GM18951 (cell line): ENCODE results near the gene TMEM151A.
"Not testable (repeated sequence)": the region's sequence is repeated elsewhere in the genome, so short reads cannot be mapped to it uniquely, and the experiment has no call there.

Source experiments
- POLR2A ChIP-seq: IDR thresholded peaks from 4 replicates; pipeline ENCODE4 v1.6.1; 2011; ENCODE audit warnings: mild to moderate bottlenecking; ENCODE audit not compliant: insufficient read length, insufficient read depth; ENCODE audit errors: extremely low read depth
- in situ Hi-C: fragments of 300-500 bp; cut with MboI; formaldehyde crosslinking; loops from one replicate; pipeline ENCODE4 v1.12.0; 2022; ENCODE audit warnings: low sequenced_read_pairs, mixed read lengths, inconsistent platforms; ENCODE audit not compliant: unreplicated experiment

The TMEM151A gene

DNA sequence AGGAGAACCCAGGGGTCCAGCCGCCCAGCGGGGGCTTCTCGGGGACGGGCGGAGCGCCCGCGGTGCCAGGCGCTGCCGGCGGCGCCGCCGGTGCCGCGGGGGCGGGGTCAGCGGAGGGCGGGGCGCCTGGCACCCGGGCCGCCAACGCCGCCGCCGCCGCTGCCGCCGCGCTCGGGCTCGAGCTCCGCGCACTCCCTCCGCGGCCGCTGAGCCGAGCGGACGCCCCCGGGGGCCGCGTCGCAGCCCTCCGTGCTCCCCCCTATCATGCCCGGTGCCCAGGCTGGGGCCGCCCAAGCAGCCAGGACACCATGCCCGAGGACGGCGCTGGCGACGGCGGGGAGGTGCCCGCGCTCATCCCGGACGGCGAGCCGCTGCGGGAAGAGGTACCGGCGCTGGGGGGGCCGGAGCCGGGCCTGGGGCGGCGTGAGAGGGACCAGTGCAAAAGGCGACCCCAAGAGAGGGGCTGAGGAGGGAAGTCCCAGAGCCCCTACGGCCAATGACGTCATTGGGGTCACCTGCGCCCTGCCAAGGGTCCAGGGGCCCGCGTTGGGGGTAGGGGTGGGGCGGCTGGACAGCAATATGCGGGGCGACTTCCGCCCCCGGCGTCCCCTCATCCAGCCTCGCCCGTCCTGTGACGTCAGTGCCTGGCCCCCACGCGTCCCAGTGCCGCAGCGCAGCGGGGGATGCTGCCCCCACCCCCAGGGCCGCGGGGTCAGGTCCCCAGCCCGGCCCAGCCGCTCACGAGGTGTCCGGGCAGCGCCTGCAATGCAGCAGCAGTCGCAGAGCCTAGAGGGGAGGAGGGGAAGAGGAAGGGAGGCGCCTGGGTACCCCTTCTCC lies at the start of gene TMEM151A:
Gene TMEM151A, plus strand, starts transcription at position 189 of the 837 bp plus-strand sequence. Its CDS starts 120 bp downstream, at position 309.
- no peak for TF ChIP-seq POLR2A
- in situ Hi-C loops: no loop called here

DNA sequence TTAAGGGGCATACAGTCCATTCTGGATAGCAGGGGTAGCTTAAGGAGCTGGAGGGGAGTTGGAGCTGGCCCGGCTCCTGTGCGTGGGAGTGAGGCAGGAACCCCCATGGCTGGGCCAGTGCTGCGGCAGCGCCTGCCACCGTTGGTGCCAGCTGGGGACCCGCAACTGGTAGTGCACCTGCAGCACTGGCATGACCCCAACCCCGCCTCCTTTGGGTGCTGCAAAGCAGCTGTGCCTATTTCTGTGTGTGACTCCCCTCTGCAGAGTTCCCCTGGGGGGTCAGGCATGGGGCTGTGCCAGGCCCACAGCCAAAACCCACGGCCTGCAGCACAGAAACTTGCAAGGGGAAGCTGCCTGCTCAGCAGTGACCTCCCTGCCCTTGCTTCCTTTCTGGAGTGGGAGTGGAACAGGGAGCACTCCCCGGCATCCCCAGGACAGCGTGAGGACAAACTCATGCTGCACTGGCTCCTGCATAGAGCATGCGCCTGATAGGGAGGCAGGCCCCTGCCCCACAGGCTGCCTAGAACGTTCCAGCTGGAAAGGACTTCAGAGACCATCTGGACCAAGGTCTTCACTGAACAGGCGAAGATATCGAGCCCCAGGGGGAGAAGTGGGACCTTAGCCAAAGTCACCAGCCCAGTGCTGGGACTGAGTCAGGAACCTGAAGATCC lies 49.5 kb upstream of the TMEM151A start:
- in situ Hi-C loops: no loop called here

DNA sequence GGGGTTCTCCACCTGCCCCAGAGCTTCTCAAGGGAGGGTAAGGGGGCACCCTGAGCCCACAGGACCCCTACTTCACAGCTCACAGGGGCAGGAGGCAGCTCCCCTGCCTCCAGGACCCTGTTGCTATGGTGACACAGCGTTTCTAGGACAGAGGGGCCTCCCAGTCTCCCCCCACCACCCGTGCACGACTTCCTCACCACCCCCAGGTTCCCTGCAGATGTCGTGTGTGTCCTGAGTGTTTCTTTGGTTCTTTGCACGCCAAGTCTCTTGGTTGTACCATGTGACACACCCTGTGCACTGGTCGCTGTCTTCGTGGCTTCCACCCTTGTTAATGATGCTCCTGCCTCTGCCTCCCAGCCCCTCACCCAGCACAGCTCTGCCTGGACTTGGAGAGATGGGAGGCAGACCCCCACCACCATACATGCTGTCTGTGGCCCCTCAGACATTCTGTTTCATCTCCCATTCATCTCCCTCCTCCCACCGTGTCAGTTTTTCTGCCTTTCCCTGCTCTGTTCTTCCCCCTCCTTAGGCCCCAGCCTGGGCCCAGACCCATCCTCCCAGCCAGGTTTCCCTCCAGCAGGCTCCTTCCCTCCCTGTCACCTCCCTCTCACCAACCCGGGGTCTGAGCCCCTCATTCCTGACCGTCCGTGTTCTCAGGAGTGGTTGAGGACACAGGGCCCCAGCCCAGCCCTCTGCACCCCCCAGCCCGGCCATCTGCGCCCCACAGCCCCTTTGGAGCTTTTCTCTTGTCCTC lies 47.7 kb upstream of the TMEM151A start:
- no peak for TF ChIP-seq POLR2A
- in situ Hi-C loops: no loop called here

More for the DNA sequence above, 49.5 kb upstream of the TMEM151A start:
- TF ChIP-seq POLR2A: no peak

DNA sequence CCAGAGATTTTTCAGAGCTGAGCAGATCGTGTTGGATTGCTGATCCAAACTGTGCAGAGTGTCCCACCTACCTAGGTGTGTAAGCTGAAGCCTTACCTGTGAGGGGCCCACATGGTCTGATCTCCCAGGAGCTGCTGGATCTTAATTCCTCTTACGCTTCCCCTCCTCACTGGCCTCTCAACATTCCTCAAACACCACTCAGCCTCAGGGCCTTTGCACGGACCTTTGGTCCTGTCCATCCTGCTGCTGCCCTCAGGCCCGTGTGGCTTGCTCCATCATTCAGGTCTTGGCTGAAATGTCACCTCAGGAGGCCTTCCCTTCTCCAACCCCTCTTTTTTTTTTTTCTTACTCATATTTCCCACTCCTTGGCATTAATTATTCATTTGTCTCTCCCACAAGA lies 44.4 kb upstream of the TMEM151A start:
- no peak for TF ChIP-seq POLR2A
- in situ Hi-C loops: no loop called here

DNA sequence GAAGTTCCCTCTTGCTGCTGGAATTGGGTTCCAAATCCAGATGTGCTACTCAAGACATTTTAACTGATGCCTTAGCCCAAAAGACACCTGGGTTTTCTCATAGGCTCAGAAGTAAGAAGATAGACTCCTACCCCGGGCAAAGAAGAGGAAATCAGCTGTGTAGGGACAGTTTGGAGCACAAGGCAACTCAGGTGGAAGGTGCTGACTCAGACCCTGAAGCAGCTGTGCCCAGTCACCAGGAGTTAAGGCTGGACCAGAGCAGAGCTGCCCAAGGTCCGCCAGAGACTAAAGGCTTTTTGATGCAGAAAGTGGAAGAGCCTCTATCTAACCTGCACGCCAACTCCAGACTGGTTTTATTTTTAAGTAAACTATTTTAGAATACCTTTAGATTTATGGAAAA lies 43.9 kb upstream of the TMEM151A start:
- no peak for TF ChIP-seq POLR2A
- in situ Hi-C loops: no loop called here

DNA sequence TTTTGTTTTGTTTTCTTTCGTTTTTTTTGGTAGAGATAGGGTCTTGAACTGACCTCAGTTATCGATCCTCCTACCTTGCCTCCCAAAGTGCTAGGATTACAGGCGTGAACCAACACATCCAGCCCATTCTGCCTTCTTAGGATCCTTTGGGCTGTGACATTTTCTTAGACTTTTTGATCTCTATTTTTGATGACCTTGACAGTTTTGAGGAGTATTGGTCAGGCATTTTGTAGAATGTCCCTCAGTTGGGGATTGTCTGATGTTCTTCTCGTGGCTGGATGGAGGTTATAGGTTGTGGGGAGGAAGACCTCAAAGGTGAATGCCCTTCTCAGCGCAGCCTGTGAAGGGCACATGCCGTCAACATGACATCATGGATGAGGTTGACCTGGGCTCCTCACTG lies 42.8 kb upstream of the TMEM151A start:
- in situ Hi-C loops: no loop called here
- TF ChIP-seq POLR2A: no peak

DNA sequence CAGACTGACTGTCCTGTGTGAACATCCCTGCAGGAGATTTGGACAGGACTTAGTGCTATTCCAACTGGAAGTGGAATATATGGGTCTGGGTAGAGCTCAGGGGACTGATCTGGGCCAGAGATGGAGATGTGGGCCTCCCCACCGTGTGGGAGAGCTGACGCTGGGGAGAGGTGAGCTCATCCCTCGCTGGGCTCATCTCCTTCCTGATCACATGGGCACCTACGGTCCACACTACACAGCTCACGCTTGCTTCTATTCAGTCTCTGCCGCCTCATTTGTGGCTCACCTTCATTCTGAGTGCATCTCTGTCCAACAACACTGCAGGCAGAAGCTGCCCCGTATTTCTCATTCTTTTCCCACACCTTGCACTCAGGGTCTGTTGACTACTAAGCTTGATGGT lies 39.9 kb upstream of the TMEM151A start:
- in situ Hi-C loops: no loop called here
- no peak for TF ChIP-seq POLR2A

DNA sequence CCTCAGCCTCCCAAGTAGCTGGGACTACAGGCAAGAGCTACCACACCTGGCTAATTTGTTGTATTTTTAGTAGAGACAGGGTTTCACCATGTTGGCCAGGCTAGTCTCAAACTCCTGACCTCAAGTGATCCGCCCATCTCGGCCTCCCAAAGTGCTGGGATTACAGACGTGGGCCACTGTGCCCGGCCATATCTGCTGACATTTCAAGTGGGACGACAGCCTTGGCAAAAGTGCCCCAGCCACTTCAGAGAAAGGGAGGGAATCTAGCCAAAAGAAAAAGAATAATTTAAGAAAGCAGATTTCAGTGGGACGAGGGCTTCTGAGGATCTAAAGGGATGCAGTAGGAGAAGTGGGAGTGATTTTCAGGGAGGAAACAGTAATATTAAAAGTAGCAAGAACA lies 38.6 kb upstream of the TMEM151A start:
- in situ Hi-C loops: not testable (repeated sequence)

DNA sequence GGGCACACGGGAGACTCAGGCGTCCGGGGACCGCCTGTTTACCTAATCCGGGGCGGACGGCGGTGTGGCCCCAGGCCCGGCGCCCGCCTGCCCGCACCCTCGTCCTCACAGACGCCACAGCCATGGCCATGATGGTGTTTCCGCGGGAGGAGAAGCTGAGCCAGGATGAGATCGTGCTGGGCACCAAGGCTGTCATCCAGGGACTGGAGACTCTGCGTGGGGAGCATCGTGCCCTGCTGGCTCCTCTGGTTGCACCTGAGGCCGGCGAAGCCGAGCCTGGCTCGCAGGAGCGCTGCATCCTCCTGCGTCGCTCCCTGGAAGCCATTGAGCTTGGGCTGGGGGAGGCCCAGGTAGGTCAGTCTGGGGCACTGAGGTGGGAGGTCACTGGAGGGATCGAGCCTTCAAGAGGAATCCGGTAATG lies 33.2 kb upstream of the TMEM151A start:
- no peak for TF ChIP-seq POLR2A
- in situ Hi-C loops: no loop called here

DNA sequence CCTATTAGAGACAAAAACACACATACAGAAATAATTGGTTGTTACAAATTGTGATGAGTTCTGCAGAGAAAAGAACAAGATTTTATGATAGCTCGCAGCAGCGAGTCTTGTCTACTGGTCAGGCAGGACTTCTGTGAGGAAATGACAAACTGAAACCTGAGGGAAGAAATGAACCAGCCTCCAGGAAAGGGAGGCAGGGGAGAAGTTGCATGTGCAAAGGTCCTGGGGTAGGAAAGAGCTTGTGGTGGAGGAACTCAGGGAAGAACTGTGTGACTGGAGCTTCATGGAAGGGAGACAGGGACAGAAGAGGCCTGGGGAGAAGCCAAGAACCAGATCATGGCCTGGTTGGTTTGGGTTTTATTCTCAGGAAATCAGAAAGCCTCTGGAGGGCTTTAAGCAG lies 32.5 kb upstream of the TMEM151A start:
- in situ Hi-C loops: no loop called here
- no peak for TF ChIP-seq POLR2A

DNA sequence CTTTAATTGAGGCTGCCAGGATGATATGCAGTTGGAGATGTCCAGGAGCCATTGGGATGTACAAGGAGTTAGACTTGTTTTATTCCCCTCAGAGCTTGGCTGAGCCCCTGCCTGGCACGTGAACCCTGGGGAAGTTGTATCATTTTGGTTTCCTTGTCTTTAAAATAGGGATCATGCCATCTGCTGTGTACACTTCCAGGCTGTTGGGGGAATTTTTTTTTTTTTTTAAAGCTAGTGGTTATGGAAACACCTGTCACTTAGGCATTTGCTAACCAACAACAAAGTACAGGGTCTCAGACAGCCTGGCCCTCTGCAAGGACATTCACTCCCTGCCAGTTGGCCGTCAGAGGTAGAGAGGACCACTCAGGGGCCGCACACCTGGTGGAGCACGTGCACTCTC lies 31.7 kb upstream of the TMEM151A start:
- TF ChIP-seq POLR2A: no peak
- in situ Hi-C loops: no loop called here

DNA sequence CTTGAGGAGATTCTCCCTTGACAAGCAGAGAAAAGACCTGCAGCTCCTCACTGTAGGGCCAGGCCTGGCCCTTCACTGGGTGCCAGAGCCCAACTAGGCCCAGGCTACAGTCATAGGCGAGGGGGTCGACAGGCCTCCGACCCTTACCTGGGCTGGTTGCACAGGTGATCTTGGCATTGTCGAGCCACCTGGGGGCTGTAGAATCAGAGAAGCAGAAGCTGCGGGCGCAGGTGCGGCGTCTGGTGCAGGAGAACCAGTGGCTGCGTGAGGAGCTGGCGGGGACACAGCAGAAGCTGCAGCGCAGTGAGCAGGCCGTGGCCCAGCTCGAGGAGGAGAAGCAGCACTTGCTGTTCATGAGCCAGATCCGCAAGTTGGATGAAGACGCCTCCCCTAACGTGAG lies 30.1 kb upstream of the TMEM151A start:
- in situ Hi-C loops: no loop called here
- TF ChIP-seq POLR2A: no peak

DNA sequence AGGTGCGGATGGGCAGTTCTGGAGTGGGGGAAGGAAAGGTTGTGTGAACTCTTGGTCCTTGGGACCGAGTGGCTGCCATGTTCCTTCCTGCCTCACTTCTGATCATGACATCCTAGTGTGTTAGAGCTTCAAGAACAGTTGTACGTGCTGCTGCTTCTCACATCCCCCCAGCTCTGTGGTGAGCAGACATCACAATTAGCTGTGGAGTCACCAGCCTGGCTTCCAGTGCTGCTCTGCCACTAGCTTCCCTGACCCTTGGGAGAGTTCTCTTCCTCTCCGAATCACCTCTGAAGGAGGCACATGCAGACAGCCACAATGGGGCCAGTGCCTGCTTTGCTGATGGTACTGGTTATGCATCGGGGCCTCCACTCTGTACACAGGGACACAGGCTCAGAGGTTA lies 29.5 kb upstream of the TMEM151A start:
- in situ Hi-C loops: no loop called here
- TF ChIP-seq POLR2A: no peak
